GM19324 (cell line): ENCODE results near the gene PGP.

ENCODE experiments used
- ATAC-seq: cut with Tn5 transposase; IDR thresholded peaks from one replicate; pipeline ENCODE4 v1.9.1; 2021; ENCODE audit warnings: mild to moderate bottlenecking, moderate library complexity; ENCODE audit not compliant: unreplicated experiment, low FRiP score

PGP gene

DNA sequence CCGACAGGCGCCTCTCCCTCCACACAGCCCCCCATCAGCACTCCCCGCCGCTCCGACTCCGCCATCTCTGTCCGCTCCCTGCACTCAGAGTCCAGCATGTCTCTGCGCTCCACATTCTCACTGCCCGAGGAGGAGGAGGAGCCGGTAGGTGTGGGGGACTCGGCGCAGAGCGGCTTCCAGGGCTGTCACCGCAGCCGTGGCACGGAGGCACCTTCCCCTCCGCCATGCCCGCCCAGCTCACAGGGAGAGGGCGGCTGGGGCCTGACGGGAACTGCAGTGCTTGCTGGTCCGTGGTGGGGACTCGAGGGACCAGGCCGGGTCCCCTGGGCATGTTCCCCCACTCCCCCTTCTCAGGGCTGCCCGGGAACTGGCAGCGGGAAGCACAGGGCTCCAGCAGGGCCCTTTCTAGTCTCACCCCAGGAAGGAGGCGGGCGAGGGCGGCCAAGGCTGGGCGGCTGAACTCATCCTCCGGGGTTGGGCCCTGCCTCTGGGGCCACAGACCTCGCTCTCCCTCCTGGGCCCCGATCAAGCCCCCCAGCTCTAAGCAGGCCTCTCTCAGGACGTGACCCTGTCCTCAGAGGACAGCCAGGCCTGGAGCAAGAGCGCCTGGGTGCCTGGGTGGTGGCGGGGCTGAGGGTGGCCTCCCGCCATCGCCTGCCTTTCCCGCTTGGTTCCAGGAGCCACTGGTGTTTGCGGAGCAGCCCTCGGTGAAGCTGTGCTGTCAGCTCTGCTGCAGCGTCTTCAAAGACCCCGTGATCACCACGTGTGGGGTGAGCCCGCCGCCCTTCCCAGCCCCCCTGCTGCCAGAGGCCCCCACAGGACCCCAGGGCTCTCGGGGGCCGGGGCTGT is 43.8 kb downstream of the PGP start:
- no peak for ATAC-seq

DNA sequence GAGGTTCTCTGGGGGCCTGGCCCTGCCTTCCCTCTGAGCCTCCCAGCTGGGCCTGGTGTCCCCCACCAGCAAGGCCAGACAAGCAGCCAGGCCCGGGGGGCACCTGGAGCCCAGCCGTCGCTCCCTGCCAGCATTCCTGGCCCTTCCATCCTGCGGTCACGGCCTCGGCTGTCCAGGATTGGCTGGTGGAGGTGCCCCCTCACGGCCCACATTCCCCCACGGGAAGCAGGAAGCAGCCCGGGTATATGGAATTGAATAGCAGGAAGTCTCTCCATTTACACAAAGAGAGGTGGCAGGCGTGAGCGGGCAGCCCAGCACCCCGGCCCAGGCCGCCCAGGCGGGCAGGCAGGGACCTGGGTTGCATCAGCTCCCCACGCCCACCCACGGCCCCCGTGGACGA is 44.6 kb downstream of the PGP start:
- no peak for ATAC-seq

DNA sequence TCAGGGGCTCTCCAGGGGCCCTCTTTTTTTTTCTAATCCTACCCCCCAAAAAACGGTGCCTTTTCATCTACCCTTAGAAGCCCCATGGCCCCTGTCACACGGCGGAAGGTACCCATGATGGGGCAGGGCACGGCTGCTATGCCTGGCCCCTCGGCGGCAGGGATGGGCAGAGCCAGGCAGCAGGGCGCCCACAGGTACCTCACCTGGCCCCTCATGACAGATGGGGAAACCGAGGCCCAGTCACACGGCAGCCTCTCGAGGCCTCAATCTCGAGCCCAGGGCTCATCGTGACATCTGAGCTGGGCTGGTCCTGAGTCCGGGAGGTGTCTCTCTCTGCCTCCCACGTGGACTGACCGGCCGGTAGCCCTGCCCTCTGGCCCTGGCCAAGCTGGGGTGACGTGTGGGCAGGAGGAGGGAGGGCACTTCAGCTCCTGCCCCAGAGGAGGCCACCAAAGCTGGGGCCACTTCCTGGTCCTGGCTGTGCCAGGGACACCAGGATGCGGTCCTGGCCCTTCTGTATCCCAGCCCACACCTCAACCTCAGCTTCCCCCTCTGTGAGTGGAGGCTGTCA is 47.5 kb downstream of the PGP start:
- ATAC-seq, result no peak

DNA sequence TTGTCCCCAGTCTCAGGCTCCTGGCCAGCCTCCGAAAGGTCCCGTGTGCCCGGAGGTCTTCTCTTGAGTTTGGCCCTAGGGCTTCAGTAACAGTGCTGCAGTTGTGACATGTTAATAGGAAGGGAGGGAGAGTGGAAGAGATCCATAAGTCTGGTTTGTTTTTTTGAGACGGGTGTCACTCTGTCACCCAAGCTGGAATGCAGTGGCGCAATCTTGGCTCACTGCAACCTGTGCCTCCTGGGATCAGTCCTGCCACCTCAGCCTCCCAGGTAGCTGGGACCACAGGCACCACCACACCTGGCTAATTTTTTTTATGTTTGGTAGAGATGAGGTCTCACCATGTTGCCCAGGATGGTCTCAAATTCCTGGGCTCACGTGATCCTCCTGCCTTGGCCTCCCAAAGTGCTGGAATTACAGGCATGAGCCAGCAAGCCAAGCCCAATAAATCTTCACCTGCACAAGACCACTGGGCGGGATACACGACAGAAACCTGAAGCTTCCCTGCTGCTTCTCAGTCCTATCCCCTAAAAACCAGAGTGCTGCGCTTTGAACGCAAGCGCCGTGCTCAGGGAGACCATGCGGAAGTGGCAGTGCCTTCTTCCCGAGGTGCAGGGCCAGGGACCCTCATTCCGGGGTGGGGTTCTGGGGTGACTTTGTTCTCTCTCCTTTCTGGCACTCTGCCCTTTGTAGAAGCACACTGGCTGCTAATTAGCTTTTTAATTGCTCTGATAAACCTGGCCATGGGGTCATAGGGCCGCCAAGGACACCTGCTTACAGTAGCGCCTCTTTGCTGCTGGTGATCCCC is 48.2 kb downstream of the PGP start:
- no peak for ATAC-seq

DNA sequence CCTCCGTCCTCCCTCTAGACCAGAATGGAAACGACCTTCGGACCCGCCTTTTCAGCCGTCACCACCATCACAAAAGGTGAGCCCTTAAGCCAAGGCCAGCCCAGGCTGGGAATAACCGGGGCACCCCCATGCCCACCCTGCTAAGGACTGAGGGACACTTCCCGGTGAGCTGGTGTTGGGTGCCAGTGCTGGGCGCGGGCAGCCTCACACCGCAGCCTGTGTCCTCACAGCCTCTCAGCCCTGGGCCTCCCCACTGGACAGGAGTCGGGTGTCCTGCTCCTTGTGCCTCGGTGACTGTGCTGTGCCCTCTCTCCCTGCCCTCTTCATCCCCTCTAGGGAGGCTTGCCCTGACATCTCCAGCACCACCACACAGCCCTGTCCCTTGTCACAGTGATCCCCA is 48.8 kb downstream of the PGP start:
- no peak for ATAC-seq

DNA sequence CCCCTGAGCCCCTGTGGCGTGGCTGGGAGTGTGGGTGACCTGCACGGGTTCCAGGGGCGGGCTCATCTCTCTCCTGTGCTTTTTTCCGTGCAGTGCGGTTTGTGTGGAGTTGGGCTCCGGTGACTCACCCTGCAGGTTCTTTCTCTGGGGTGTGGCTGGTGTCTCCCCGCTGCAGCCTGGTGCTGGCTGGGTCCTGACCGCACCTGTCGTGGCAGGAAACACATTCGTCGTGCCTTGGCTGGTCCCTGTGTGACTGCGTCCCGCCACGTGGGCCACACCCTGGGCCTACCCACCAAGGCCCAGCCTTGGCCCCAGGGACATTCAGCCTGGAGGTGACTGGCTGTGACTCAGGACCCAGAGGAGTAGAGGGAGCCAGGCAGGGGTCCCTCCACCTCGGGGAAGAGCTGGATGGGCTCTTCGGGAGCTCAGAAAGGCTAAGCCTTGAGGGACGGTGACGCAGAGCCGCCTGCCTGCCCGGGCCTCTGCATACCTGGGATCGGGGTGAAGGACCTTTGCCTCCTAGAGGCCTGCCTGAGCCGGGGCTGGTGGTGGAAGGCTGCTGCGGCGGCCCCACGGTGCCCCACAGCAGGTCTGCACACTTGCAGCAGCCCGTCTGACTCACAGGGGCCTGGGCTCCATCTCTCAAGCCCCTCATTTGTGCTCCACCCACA is 51.3 kb downstream of the PGP start:
- no peak for ATAC-seq

DNA sequence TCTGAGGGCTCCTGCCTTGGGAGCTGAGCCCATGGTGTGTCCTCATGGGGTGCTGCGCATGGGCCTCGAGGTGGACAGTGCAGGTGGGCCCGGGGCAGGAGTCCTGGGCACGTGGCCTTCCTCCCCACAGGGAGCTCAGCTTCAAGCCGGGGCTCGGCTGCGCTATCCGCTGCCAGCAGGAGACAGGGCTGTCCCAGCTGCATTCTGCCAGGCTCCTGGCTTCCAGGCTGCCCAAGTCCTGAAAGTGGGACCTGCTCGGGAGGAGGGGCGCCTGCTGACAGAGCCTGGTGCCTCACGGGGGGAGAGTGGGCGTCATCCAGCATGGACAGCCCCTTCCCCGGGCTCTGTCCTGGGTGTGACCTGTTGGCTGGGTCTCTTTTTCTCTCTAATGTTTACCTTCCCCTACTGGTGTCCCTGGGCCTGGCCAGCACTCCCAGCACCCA is 51.9 kb downstream of the PGP start:
- ATAC-seq, result no peak

DNA sequence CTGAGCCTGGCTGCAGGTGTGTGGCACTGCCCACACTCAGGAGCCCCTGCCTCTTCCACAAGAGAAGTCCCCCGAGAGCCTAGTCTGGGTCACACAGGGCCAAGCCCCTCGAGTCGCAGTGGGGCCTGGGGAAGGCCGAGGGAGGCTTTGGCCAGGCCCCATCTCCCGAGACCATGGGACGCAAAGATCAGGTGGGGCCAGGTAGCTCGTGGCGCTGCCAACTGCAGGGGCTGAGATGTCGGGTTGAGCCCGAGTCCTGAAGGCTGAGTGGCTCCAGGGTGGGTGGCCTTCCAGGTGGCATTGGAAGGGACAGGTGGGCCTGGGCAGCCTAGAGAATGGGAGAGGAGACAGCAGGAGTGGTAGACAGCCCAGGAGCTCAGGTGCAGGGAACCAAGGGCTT is 52.7 kb downstream of the PGP start:
- no peak for ATAC-seq
